ENCODE measurements around the gene NAT10. TPM values are rescaled to one million over a fixed set of nuclear protein-coding genes. Genes with fewer than 3 reads are reported as not detected.

Gene NAT10
- total and polyA plus RNA-seq, 2 experiments from 2014 or later, result 21.4 to 24.0 TPM

GRCh38 chr11:34160791-34161190 lies 55.4 kb downstream of the NAT10 start:
- H3K9ac ChIP-seq, result no peak overlapping the region
- no peaks in the 10 kb centered on the region for H3K9me2 ChIP-seq (ENCODE audit: insufficient read depth)
- no peak overlapping the region for H3K4me2 ChIP-seq (ENCODE audit: unreplicated experiment)
- no peak overlapping the region for H3K4me3 ChIP-seq
- WGBS, 2 experiments (ENCODE audit: low coverage in 1 of 2, low lambda C conversion rate in 2 of 2, missing lambda C conversion rate in 2 of 2), result 83 to 89% methylated on average over 14 to 18 of the region's 18 CpGs
- H3K9me3 ChIP-seq (ENCODE audit: low read depth), result no peaks in the 10 kb centered on the region
- no peaks in the 10 kb centered on the region for H4K20me1 ChIP-seq (ENCODE audit: insufficient read depth)
- H2AFZ ChIP-seq, result no peak overlapping the region
- TF ChIP-seq EZH2 (IDR thresholded peaks at IDR 0.05; ENCODE audit: insufficient read depth, poor library complexity, severe bottlenecking) (no peak), EZH2phosphoT487 (IDR thresholded peaks at IDR 0.05; ENCODE audit: insufficient read depth, low read depth) (no peak)
- DNase-seq, result no peak
- in situ Hi-C loops (cut with MboI), result no loop called here
- H3K79me2 ChIP-seq (ENCODE audit: insufficient read depth), result no peaks in the 10 kb centered on the region
- H3K27ac ChIP-seq, result no peak overlapping the region
- no peaks in the 10 kb centered on the region for H3K4me1 ChIP-seq (ENCODE audit: insufficient read depth)
- H3K36me3 ChIP-seq (ENCODE audit: low read depth), result no peaks in the 10 kb centered on the region; the same call in 1 of the 2 replicates
- no peaks in the 10 kb centered on the region for H3K27me3 ChIP-seq (replicated peaks; ENCODE audit: insufficient read depth)
- 0 out of 2 replicates have a peak, but pooled peaks cover 3% of the 10 kb centered on the region for H3F3A ChIP-seq (ENCODE audit: insufficient read depth)

- no peak overlapping the region for H2AFZ ChIP-seq
- H3K79me2 ChIP-seq (ENCODE audit: insufficient read depth), result no peaks in the 10 kb centered on the region
- TF ChIP-seq EZH2 (IDR thresholded peaks at IDR 0.05; ENCODE audit: insufficient read depth, poor library complexity, severe bottlenecking) (no peak), EZH2phosphoT487 (IDR thresholded peaks at IDR 0.05; ENCODE audit: insufficient read depth, low read depth) (no peak)
- no peaks in the 10 kb centered on the region; the same call in 1 of the 2 replicates for H3K36me3 ChIP-seq (ENCODE audit: low read depth)
- DNase-seq, result no peak
- in situ Hi-C loops (cut with MboI), result no loop called here
- no peaks in the 10 kb centered on the region for H3K27me3 ChIP-seq (replicated peaks; ENCODE audit: insufficient read depth)
- no peak overlapping the region for H3K4me2 ChIP-seq (ENCODE audit: unreplicated experiment)
- no peaks in the 10 kb centered on the region for H4K20me1 ChIP-seq (ENCODE audit: insufficient read depth)
- no peak overlapping the region for H3K9ac ChIP-seq
- no peak overlapping the region for H3K4me3 ChIP-seq
- H3K9me2 ChIP-seq (ENCODE audit: insufficient read depth), result no peaks in the 10 kb centered on the region
- H3K9me3 ChIP-seq (ENCODE audit: low read depth), result no peaks in the 10 kb centered on the region
- H3F3A ChIP-seq (ENCODE audit: insufficient read depth), result 0 out of 2 replicates have a peak, but pooled peaks cover 3% of the 10 kb centered on the region
- H3K4me1 ChIP-seq (ENCODE audit: insufficient read depth), result no peaks in the 10 kb centered on the region
- no peak overlapping the region for H3K27ac ChIP-seq
- WGBS, 2 experiments (ENCODE audit: low coverage in 1 of 2, low lambda C conversion rate in 2 of 2, missing lambda C conversion rate in 2 of 2), result 90 to 93% methylated on average over 6 of the region's 6 CpGs
These were observed 55.9 kb downstream of the NAT10 start for GRCh38 chr11:34161361-34161760.

- Histone ChIP-seq H3K4me1 (ENCODE audit: insufficient read depth) (no peaks in the 10 kb centered on the region), H4K20me1 (ENCODE audit: insufficient read depth) (no peaks in the 10 kb centered on the region), H3K4me3 (no peak overlapping the region), H3K79me2 (ENCODE audit: insufficient read depth) (no peaks in the 10 kb centered on the region), H2AFZ (no peak overlapping the region), H3K36me3 (ENCODE audit: low read depth) (no peaks in the 10 kb centered on the region; the same call in 1 of the 2 replicates), H3K9me3 (ENCODE audit: low read depth) (no peaks in the 10 kb centered on the region), H3K9ac (no peak overlapping the region), H3K27ac (no peak overlapping the region), H3K9me2 (ENCODE audit: insufficient read depth) (no peaks in the 10 kb centered on the region), H3K27me3 (replicated peaks; ENCODE audit: insufficient read depth) (no peaks in the 10 kb centered on the region), H3K4me2 (ENCODE audit: unreplicated experiment) (no peak overlapping the region), H3F3A (ENCODE audit: insufficient read depth) (0 out of 2 replicates have a peak, but pooled peaks cover 3% of the 10 kb centered on the region)
- DNase-seq, result peak; percentile 32
- TF ChIP-seq EZH2phosphoT487 (IDR thresholded peaks at IDR 0.05; ENCODE audit: insufficient read depth, low read depth) (no peak), EZH2 (IDR thresholded peaks at IDR 0.05; ENCODE audit: insufficient read depth, poor library complexity, severe bottlenecking) (no peak)
- 76 to 81% methylated on average over 16 to 18 of the region's 18 CpGs for WGBS, 2 experiments (ENCODE audit: low coverage in 1 of 2, low lambda C conversion rate in 2 of 2, missing lambda C conversion rate in 2 of 2)
- in situ Hi-C loops (cut with MboI), result no loop called here
These were observed 56.5 kb downstream of the NAT10 start for GRCh38 chr11:34161812-34162492.

GRCh38 chr11:34162493-34162820 lies 57.0 kb downstream of the NAT10 start:
- TF ChIP-seq EZH2phosphoT487 (IDR thresholded peaks at IDR 0.05; ENCODE audit: insufficient read depth, low read depth) (no peak), EZH2 (IDR thresholded peaks at IDR 0.05; ENCODE audit: insufficient read depth, poor library complexity, severe bottlenecking) (no peak)
- H3K9ac ChIP-seq, result no peak overlapping the region
- WGBS, 2 experiments (ENCODE audit: low coverage in 1 of 2, low lambda C conversion rate in 2 of 2, missing lambda C conversion rate in 2 of 2), result 91 to 96% methylated on average over 14 to 16 of the region's 17 CpGs
- H3K4me1 ChIP-seq (ENCODE audit: insufficient read depth), result no peaks in the 10 kb centered on the region
- no peak overlapping the region for H3K4me2 ChIP-seq (ENCODE audit: unreplicated experiment)
- 0 out of 2 replicates have a peak, but pooled peaks cover 3% of the 10 kb centered on the region for H3F3A ChIP-seq (ENCODE audit: insufficient read depth)
- H3K9me2 ChIP-seq (ENCODE audit: insufficient read depth), result no peaks in the 10 kb centered on the region
- in situ Hi-C loops (cut with MboI), result no loop called here
- no peaks in the 10 kb centered on the region for H3K9me3 ChIP-seq (ENCODE audit: low read depth)
- H3K36me3 ChIP-seq (ENCODE audit: low read depth), result no peaks in the 10 kb centered on the region; the same call in 1 of the 2 replicates
- H4K20me1 ChIP-seq (ENCODE audit: insufficient read depth), result no peaks in the 10 kb centered on the region
- H3K4me3 ChIP-seq, result no peak overlapping the region
- H2AFZ ChIP-seq, result no peak overlapping the region
- H3K79me2 ChIP-seq (ENCODE audit: insufficient read depth), result no peaks in the 10 kb centered on the region
- H3K27ac ChIP-seq, result no peak overlapping the region
- no peak for DNase-seq
- no peaks in the 10 kb centered on the region for H3K27me3 ChIP-seq (replicated peaks; ENCODE audit: insufficient read depth)
